ENCODE results near the gene MTRF1L.

MTRF1L gene

GRCh38 chr6:152942319-152942869 is 60.1 kb downstream of the MTRF1L start:
- Mint-ChIP-seq H3K27ac (no peak overlapping the region), H3K4me1 (no peaks in the 10 kb centered on the region), H3K36me3 (no peaks in the 10 kb centered on the region), H3K9me3 (no peaks in the 10 kb centered on the region), H3K27me3 (peaks cover 9% of the 10 kb centered on the region), H3K4me3 (no peak overlapping the region)
- no peak for DNase-seq
- CTCF ChIA-PET = no interaction called here

- Mint-ChIP-seq H3K27me3 (peaks cover 9% of the 10 kb centered on the region), H3K36me3 (no peaks in the 10 kb centered on the region), H3K4me3 (no peak overlapping the region), H3K9me3 (no peaks in the 10 kb centered on the region), H3K4me1 (no peaks in the 10 kb centered on the region), H3K27ac (no peak overlapping the region)
- no peak for DNase-seq
- CTCF ChIA-PET = no interaction called here
These were observed 60.8 kb downstream of the MTRF1L start for GRCh38 chr6:152941746-152942145.
